ENCODE measurements around the gene KANSL1. TPM values are rescaled to one million over a fixed set of nuclear protein-coding genes. Genes with fewer than 3 reads are reported as not detected.

KANSL1 gene
- total and polyA plus RNA-seq, 7 experiments from 2014 or later = 17.4 to 230 (median 163) TPM

- Histone ChIP-seq H3K4me3 (ENCODE audit: low read length) (no peak overlapping the region), H3K27me3 (ENCODE audit: control insufficient read depth in 2 of 2, insufficient read depth in 2 of 2, low read length in 2 of 2) (no peaks in the 10 kb centered on the region), H3K36me3 (ENCODE audit: control insufficient read depth in 2 of 3, insufficient read depth in 3 of 3, low read length in 3 of 3) (no peaks in the 10 kb centered on the region), H3K4me1 (ENCODE audit: control insufficient read depth in 2 of 2, insufficient read depth in 2 of 2, low read length in 2 of 2) (peaks cover 78 to 85% of the 10 kb centered on the region in 2 donors), H3K27ac (ENCODE audit: low read depth, low read length) (peak overlapping the region; percentile 4), H3K9me3 (ENCODE audit: control insufficient read depth in 2 of 3, low read length in 3 of 3) (no peaks in the 10 kb centered on the region)
- H3K9me3 Mint-ChIP-seq = no peaks in the 10 kb centered on the region
- H3K27ac Mint-ChIP-seq = peak overlapping the region in 8 of 9 donors; percentile 12 to 82 (median 48)
- DNase-seq (no peak), ATAC-seq (no peak)
- peaks cover 0 to 12% (median 4%) of the 10 kb centered on the region in 5 donors for H3K36me3 Mint-ChIP-seq
- peaks cover 74 to 99% (median 89%) of the 10 kb centered on the region in 7 donors for H3K4me1 Mint-ChIP-seq
- POLR2A ChIA-PET = interaction anchor here (0.6 to 1.2 kb wide), 4 partner anchors 9 to 90 kb away, joined by 3 to 5 read pairs (median 3); no protein-coding TSS in a partner anchor
- no peaks in the 10 kb centered on the region for H3K27me3 Mint-ChIP-seq
- H3K4me3 Mint-ChIP-seq = peak overlapping the region in 8 of 10 donors; percentile 11 to 60 (median 50)
- CTCF ChIA-PET = interaction anchor here (0.6 to 1.3 kb wide), 4 partner anchors 10 to 69 kb away, joined by 3 to 5 read pairs (median 4); no protein-coding TSS in a partner anchor
- intact Hi-C loops (cut with micrococcal nuclease) = no loop called here
These were observed 35.7 kb downstream of the KANSL1 start for GRCh38 chr17:46157443-46158062.

GRCh38 chr17:46154151-46154816, 38.9 kb downstream of the KANSL1 start:
- peak overlapping the region; percentile 57 to 82 (median 70) for H3K4me3 Mint-ChIP-seq
- POLR2A ChIA-PET = interaction anchor here (0.7 to 2.0 kb wide), 5 partner anchors 8 to 44 kb away, joined by 3 to 7 read pairs (median 3); no protein-coding TSS in a partner anchor
- intact Hi-C loops (cut with micrococcal nuclease) = loop anchor here (1.0 to 5.0 kb wide), 6 partner anchors 8 to 38 kb away; partner anchors contain the start of gene KANSL1 (in 1 of the 2)
- peak; percentile 58 for ATAC-seq
- peaks cover 4 to 13% (median 5%) of the 10 kb centered on the region in 5 donors for H3K36me3 Mint-ChIP-seq
- Histone ChIP-seq H3K4me1 (ENCODE audit: control insufficient read depth in 2 of 2, insufficient read depth in 2 of 2, low read length in 2 of 2) (peaks cover 87 to 89% of the 10 kb centered on the region in 2 donors), H3K27ac (ENCODE audit: low read depth, low read length) (peak overlapping the region; percentile 27), H3K4me3 (ENCODE audit: low read length) (peak overlapping the region; percentile 10), H3K9me3 (ENCODE audit: control insufficient read depth in 2 of 3, low read length in 3 of 3) (no peaks in the 10 kb centered on the region), H3K36me3 (ENCODE audit: control insufficient read depth in 2 of 3, insufficient read depth in 3 of 3, low read length in 3 of 3) (no peaks in the 10 kb centered on the region), H3K27me3 (ENCODE audit: control insufficient read depth in 2 of 2, insufficient read depth in 2 of 2, low read length in 2 of 2) (no peaks in the 10 kb centered on the region)
- peaks cover 78 to 100% (median 90%) of the 10 kb centered on the region in 7 donors for H3K4me1 Mint-ChIP-seq
- peak overlapping the region; percentile 4 to 87 (median 66) for H3K27ac Mint-ChIP-seq
- no peaks in the 10 kb centered on the region for H3K27me3 Mint-ChIP-seq
- CTCF ChIA-PET = interaction anchor here (1.1 kb wide), 1 partner anchor 9 kb away, joined by 4 read pairs; no protein-coding TSS in a partner anchor
- H3K9me3 Mint-ChIP-seq = no peaks in the 10 kb centered on the region
- DNase-seq = peak in 3 of 9 donors; percentile 14 to 44 (median 24)

- intact Hi-C loops (cut with micrococcal nuclease) = loop anchor here (2.0 to 5.0 kb wide), 2 partner anchors 16 to 40 kb away; partner anchors contain the start of gene KANSL1 (in 1 of the 2)
These were observed 40.8 kb downstream of the KANSL1 start for GRCh38 chr17:46152423-46152822.

GRCh38 chr17:46151762-46152161, 41.5 kb downstream of the KANSL1 start:
- no peaks in the 10 kb centered on the region for H3K27me3 Mint-ChIP-seq
- no peak for DNase-seq
- ATAC-seq = no peak
- H3K9me3 Mint-ChIP-seq = peaks cover 0 to 1% (median 0%) of the 10 kb centered on the region in 11 donors
- no peak overlapping the region for H3K27ac ChIP-seq (ENCODE audit: low read depth, low read length)
- intact Hi-C loops (cut with micrococcal nuclease) = loop anchor here (2.0 to 5.0 kb wide), 2 partner anchors 17 to 41 kb away; partner anchors contain the start of gene KANSL1 (in 1 of the 2)
- peak overlapping the region in 5 of 10 donors; percentile 20 to 72 (median 57) for H3K4me3 Mint-ChIP-seq
- H3K27me3 ChIP-seq (ENCODE audit: control insufficient read depth in 2 of 2, insufficient read depth in 2 of 2, low read length in 2 of 2) = no peaks in the 10 kb centered on the region
- peaks cover 76 to 100% (median 94%) of the 10 kb centered on the region in 7 donors for H3K4me1 Mint-ChIP-seq
- CTCF ChIA-PET = interaction anchor here (0.6 kb wide), 1 partner anchor 61 kb away, joined by 3 read pairs; no protein-coding TSS in a partner anchor
- H3K27ac Mint-ChIP-seq = peak overlapping the region in 7 of 9 donors; percentile 11 to 80 (median 65)
- H3K4me1 ChIP-seq (ENCODE audit: control insufficient read depth in 2 of 2, insufficient read depth in 2 of 2, low read length in 2 of 2) = peaks cover 88 to 92% of the 10 kb centered on the region in 2 donors
- H3K4me3 ChIP-seq (ENCODE audit: low read length) = no peak overlapping the region
- H3K36me3 Mint-ChIP-seq = peaks cover 4 to 22% (median 5%) of the 10 kb centered on the region in 5 donors
- no peaks in the 10 kb centered on the region for H3K36me3 ChIP-seq (ENCODE audit: control insufficient read depth in 2 of 3, insufficient read depth in 3 of 3, low read length in 3 of 3)
- POLR2A ChIA-PET = interaction anchor here (0.5 to 1.6 kb wide), 5 partner anchors 9 to 41 kb away, joined by 3 to 4 read pairs (median 3); partner anchors contain the start of gene KANSL1
- no peaks in the 10 kb centered on the region for H3K9me3 ChIP-seq (ENCODE audit: control insufficient read depth in 2 of 3, low read length in 3 of 3)

More at GRCh38 chr17:46152423-46152822, 40.8 kb downstream of the KANSL1 start:
- H3K36me3 ChIP-seq (ENCODE audit: control insufficient read depth in 2 of 3, insufficient read depth in 3 of 3, low read length in 3 of 3) = no peaks in the 10 kb centered on the region
- no peaks in the 10 kb centered on the region for H3K27me3 ChIP-seq (ENCODE audit: control insufficient read depth in 2 of 2, insufficient read depth in 2 of 2, low read length in 2 of 2)
- Mint-ChIP-seq H3K27me3 (no peaks in the 10 kb centered on the region), H3K36me3 (peaks cover 4 to 18% (median 5%) of the 10 kb centered on the region in 5 donors), H3K4me1 (peaks cover 77 to 100% (median 94%) of the 10 kb centered on the region in 7 donors), H3K9me3 (peaks cover 0 to 1% (median 0%) of the 10 kb centered on the region in 11 donors), H3K4me3 (peak overlapping the region in 8 of 10 donors; percentile 36 to 72 (median 52)), H3K27ac (peak overlapping the region in 8 of 9 donors; percentile 11 to 80 (median 66))
- CTCF ChIA-PET = no interaction called here
- no peak for DNase-seq
- peak overlapping the region; percentile 12 for H3K27ac ChIP-seq (ENCODE audit: low read depth, low read length)
- POLR2A ChIA-PET = interaction anchor here (0.8 to 1.6 kb wide), 4 partner anchors 9 to 21 kb away, joined by 3 to 4 read pairs (median 4); no protein-coding TSS in a partner anchor
- H3K4me3 ChIP-seq (ENCODE audit: low read length) = no peak overlapping the region
- H3K4me1 ChIP-seq (ENCODE audit: control insufficient read depth in 2 of 2, insufficient read depth in 2 of 2, low read length in 2 of 2) = peaks cover 90 to 91% of the 10 kb centered on the region in 2 donors
- no peak for ATAC-seq
- no peaks in the 10 kb centered on the region for H3K9me3 ChIP-seq (ENCODE audit: control insufficient read depth in 2 of 3, low read length in 3 of 3)

GRCh38 chr17:46150216-46150963, 42.8 kb downstream of the KANSL1 start:
- no peaks in the 10 kb centered on the region for H3K9me3 ChIP-seq (ENCODE audit: control insufficient read depth in 2 of 3, low read length in 3 of 3)
- POLR2A ChIA-PET = no interaction called here
- ATAC-seq (no peak), DNase-seq (no peak)
- H3K4me3 ChIP-seq (ENCODE audit: low read length) = no peak overlapping the region
- no peaks in the 10 kb centered on the region for H3K27me3 ChIP-seq (ENCODE audit: control insufficient read depth in 2 of 2, insufficient read depth in 2 of 2, low read length in 2 of 2)
- CTCF ChIA-PET = interaction anchor here (0.6 kb wide), 1 partner anchor 73 kb away, joined by 7 read pairs; no protein-coding TSS in a partner anchor
- peak overlapping the region in 8 of 10 donors; percentile 2 to 61 (median 25) for H3K4me3 Mint-ChIP-seq
- H3K27me3 Mint-ChIP-seq = no peaks in the 10 kb centered on the region
- intact Hi-C loops (cut with micrococcal nuclease) = loop anchor here in 1 of 2 donors (5.0 kb wide), 1 partner anchor 42 kb away; the partner anchor contains the start of gene KANSL1
- H3K4me1 Mint-ChIP-seq = peaks cover 73 to 100% (median 91%) of the 10 kb centered on the region in 7 donors
- peaks cover 88 to 92% of the 10 kb centered on the region in 2 donors for H3K4me1 ChIP-seq (ENCODE audit: control insufficient read depth in 2 of 2, insufficient read depth in 2 of 2, low read length in 2 of 2)
- peaks cover 0 to 1% (median 0%) of the 10 kb centered on the region in 11 donors for H3K9me3 Mint-ChIP-seq
- peaks cover 4 to 22% (median 5%) of the 10 kb centered on the region in 5 donors for H3K36me3 Mint-ChIP-seq
- H3K27ac ChIP-seq (ENCODE audit: low read depth, low read length) = no peak overlapping the region
- H3K36me3 ChIP-seq (ENCODE audit: control insufficient read depth in 2 of 3, insufficient read depth in 3 of 3, low read length in 3 of 3) = no peaks in the 10 kb centered on the region
- peak overlapping the region in 8 of 9 donors; percentile 11 to 55 (median 23) for H3K27ac Mint-ChIP-seq
